CD4-positive, alpha-beta T cell (primary cell): ENCODE data around the gene PKLR. TPM values are rescaled to one million over a fixed set of nuclear protein-coding genes. Genes with fewer than 3 reads are reported as not detected.

Source experiments
- ATAC-seq: fragments of 200-7000 bp; cut with Tn5 transposase; one replicate; pipeline ENCODE4 v1.10.0; 2022; ENCODE audit warnings: mild to moderate bottlenecking; ENCODE audit not compliant: poor library complexity
- CTCF ChIA-PET: fragments of 350-600 bp; sonication (Branson Sonifier 250); formaldehyde crosslinking; loops from one replicate; lab custom pipeline; 2021; ENCODE audit warnings: antibody characterized with exemption, inconsistent platforms; lab: Charles Lee
- POLR2A ChIA-PET: fragments of 350-600 bp; sonication (Branson Sonifier 250); formaldehyde crosslinking; loops from one replicate; lab custom pipeline; 2021; ENCODE audit warnings: antibody characterized with exemption, inconsistent platforms; lab: Charles Lee
- DNase-seq, 14 experiments: peaks; one replicate each; pipeline ENCODE4 v3.0.0-alpha.2; 2013 to 2020; ENCODE audit warnings: mixed read lengths in 2 of 14
- H3K27ac ChIP-seq, 2 donors: one replicate each; pipeline versions ENCODE4 v1.5.1 to v1.7.0; 2013; ENCODE audit warnings: low read length in 2 of 2, low read depth in 1 of 2, mild to moderate bottlenecking in 1 of 2
- H3K27me3 ChIP-seq, 2 experiments: 1 replicate in 1 of 2; 2 replicates in 1 of 2; pipeline versions ENCODE4 v1.6.1 to v1.7.0; 2013; ENCODE audit warnings: low read length in 2 of 2, control low read depth in 1 of 2, mild to moderate bottlenecking in 1 of 2, moderate library complexity in 1 of 2; ENCODE audit not compliant: insufficient read depth in 2 of 2, control insufficient read depth in 1 of 2
- H3K36me3 ChIP-seq: one replicate; pipeline ENCODE4 v1.6.1; 2013; ENCODE audit warnings: low read length, control low read depth; ENCODE audit not compliant: insufficient read depth
- H3K4me1 ChIP-seq: one replicate; pipeline ENCODE4 v1.6.1; 2013; ENCODE audit warnings: low read length, control low read depth; ENCODE audit not compliant: insufficient read depth
- H3K4me3 ChIP-seq: one replicate; pipeline ENCODE4 v1.5.1; 2013; ENCODE audit warnings: mild to moderate bottlenecking, low read length, moderate library complexity
- H3K9me3 ChIP-seq, 2 experiments: 1 replicate in 1 of 2; 2 replicates in 1 of 2; pipeline versions ENCODE4 v1.6.1 to v1.7.0; 2013; ENCODE audit warnings: low read length in 2 of 2, mild to moderate bottlenecking in 2 of 2, control low read depth in 1 of 2, moderate library complexity in 1 of 2; ENCODE audit not compliant: control insufficient read depth in 1 of 2, insufficient read depth in 1 of 2
- H3K27ac Mint-ChIP-seq: one replicate; pipeline ENCODE4 v1.8.0; 2020; ENCODE audit warnings: mixed read lengths
- H3K27me3 Mint-ChIP-seq: one replicate; pipeline ENCODE4 v1.8.0; 2021; ENCODE audit warnings: mixed read lengths
- H3K36me3 Mint-ChIP-seq: one replicate; pipeline ENCODE4 v1.8.0; 2021; ENCODE audit warnings: low read depth, mixed read lengths
- H3K4me1 Mint-ChIP-seq: one replicate; pipeline ENCODE4 v1.8.0; 2021; ENCODE audit warnings: low read depth, mixed read lengths
- H3K4me3 Mint-ChIP-seq: one replicate; pipeline ENCODE4 v1.8.0; 2020; ENCODE audit warnings: mild to moderate bottlenecking, mixed read lengths
- H3K9me3 Mint-ChIP-seq: one replicate; pipeline ENCODE4 v1.8.0; 2020; ENCODE audit warnings: mixed read lengths
- CTCF ChIP-seq: fragments of 200-600 bp; IDR thresholded peaks from one replicate; pipeline ENCODE4 v1.8.0; 2022; ENCODE audit warnings: antibody characterized with exemption, mild to moderate bottlenecking
- intact Hi-C, 2 experiments: fragments of 100-400 bp; cut with DNase I in 1 of 2; cut with micrococcal nuclease in 1 of 2; formaldehyde crosslinking; loops; one replicate each; pipeline versions ENCODE4 v1.15.1 to v1.9.0; 2023 to 2025; cut with DNase I, micrococcal nuclease
- total RNA-seq, 174 experiments: library from RNA in 2 of 174; stranded (reverse) in 2 of 174; gene quantifications; one replicate each; pipeline ENCODE4 v1.2.3 and lab custom pipeline; 2021 to 2026

The PKLR gene
- total RNA-seq, 2 experiments from 2014 or later, result not detected

- no peak overlapping the region for H3K4me3 ChIP-seq
- H3K9me3 Mint-ChIP-seq, result no peaks in the 10 kb centered on the region
- peaks cover 47% of the 10 kb centered on the region for H3K4me1 ChIP-seq
- no peak for TF ChIP-seq CTCF
- no peaks in the 10 kb centered on the region for H3K27me3 ChIP-seq
- no peak overlapping the region for H3K27ac ChIP-seq
- CTCF ChIA-PET, result interaction anchor here (0.9 to 6.4 kb wide), 6 partner anchors 43 to 78 kb away, joined by 3 to 114 read pairs (median 6); partner anchors contain the start of genes CLK2, ENTREP3 and HCN3
- H3K4me3 Mint-ChIP-seq, result peak overlapping the region; percentile 86
- H3K36me3 ChIP-seq, result peaks cover 11% of the 10 kb centered on the region
- peaks cover 5% of the 10 kb centered on the region for H3K36me3 Mint-ChIP-seq
- H3K4me1 Mint-ChIP-seq, result peaks cover 43% of the 10 kb centered on the region
- POLR2A ChIA-PET, result interaction anchor here (1.1 to 7.1 kb wide), 7 partner anchors 11 to 70 kb away, joined by 4 to 51 read pairs (median 9); partner anchors contain the start of genes CLK2, ENTREP3, FDPS and SCAMP3
- DNase-seq (peak in 1 of 14 experiments; percentile 29), ATAC-seq (no peak)
- H3K9me3 ChIP-seq, result no peaks in the 10 kb centered on the region
- no peak overlapping the region for H3K27ac Mint-ChIP-seq
- intact Hi-C loops, result loop anchor here (1.0 to 5.0 kb wide), 4 partner anchors 44 to 270 kb away; partner anchors contain the start of gene ASH1L (in 1 of the 2)
- H3K27me3 Mint-ChIP-seq, result no peaks in the 10 kb centered on the region
Measured at GRCh38 chr1:155321639-155322503, 20.6 kb upstream of the PKLR start.

GRCh38 chr1:155320661-155321617 lies 19.7 kb upstream of the PKLR start, which contains the start of gene RUSC1:
TSS of gene RUSC1 (plus strand) at chr1:155320894. CDS start at chr1:155321774, 880 bp downstream.
- Mint-ChIP-seq H3K4me3 (peak within 1 kb of the TSS; percentile 86), H3K27ac (peak within 1 kb of the TSS; percentile 33), H3K9me3 (no peaks in the 10 kb centered on the region), H3K27me3 (no peaks in the 10 kb centered on the region), H3K36me3 (peaks cover 7% of the 10 kb centered on the region), H3K4me1 (peaks cover 40% of the 10 kb centered on the region)
- H3K27me3 ChIP-seq, result no peaks in the 10 kb centered on the region
- ATAC-seq, result peak; percentile 62
- DNase-seq, result peak; percentile 57 to 84 (median 72)
- peaks cover 11% of the 10 kb centered on the region for H3K36me3 ChIP-seq
- no peak for TF ChIP-seq CTCF
- CTCF ChIA-PET, result interaction anchor here (1.4 to 6.4 kb wide), 2 partner anchors 70 to 114 kb away, joined by 4 to 114 read pairs; no protein-coding TSS in a partner anchor
- no peak within 1 kb of the TSS for H3K27ac ChIP-seq
- POLR2A ChIA-PET, result interaction anchor here (0.6 to 7.1 kb wide), 8 partner anchors 10 to 114 kb away, joined by 3 to 51 read pairs (median 4); partner anchors contain the start of genes CLK2, ENTREP3 and FDPS
- intact Hi-C loops, result loop anchor here (1.0 to 5.0 kb wide), 3 partner anchors 12 to 271 kb away; no protein-coding TSS in a partner anchor
- H3K4me1 ChIP-seq, result peaks cover 46% of the 10 kb centered on the region
- no peaks in the 10 kb centered on the region for H3K9me3 ChIP-seq
- peak within 1 kb of the TSS; percentile 54 for H3K4me3 ChIP-seq
